NCI-H774 (cell line): ENCODE results near the gene HNRNPUL2.
A peak's percentile ranks its signal among the peaks of the same experiment; 100 is the strongest.

Experiments used
- DNase-seq: peaks from one replicate; lab custom pipeline; 2025; lab: John Stamatoyannopoulos, UW

The HNRNPUL2 gene

GRCh38 chr11:62666259-62666926 is 60.9 kb downstream of the HNRNPUL2 start:
- DNase-seq, result no peak

GRCh38 chr11:62665599-62666258 is 61.5 kb downstream of the HNRNPUL2 start:
- DNase-seq, result peak; percentile 29

GRCh38 chr11:62665075-62665598 is 62.1 kb downstream of the HNRNPUL2 start, which contains the start of the genes C11orf98 and CSKMT:
Gene C11orf98, minus strand, starts transcription at chr11:62665210. Its CDS starts 41 bp downstream, at chr11:62665169.
Gene CSKMT, plus strand, starts transcription at chr11:62665312. Its CDS starts 568 bp downstream, at chr11:62665880.
- DNase-seq, result peak; percentile 93

GRCh38 chr11:62664405-62665074 is 62.7 kb downstream of the HNRNPUL2 start:
- DNase-seq, result peak; percentile 65
